Karpas-422 (cell line): ENCODE measurements around the gene SLC22A6. TPM values are rescaled to one million over a fixed set of nuclear protein-coding genes. Genes with fewer than 3 reads are reported as not detected.
"Not testable (repeated sequence)": the region's sequence is repeated elsewhere in the genome, so short reads cannot be mapped to it uniquely, and the experiment has no call there.

Experiments used
- DNase-seq: peaks from one replicate; pipeline ENCODE4 v3.0.0-alpha.2; 2015
- H2AFZ ChIP-seq: fragments of 200-600 bp; sonication (generic); 2 replicates; pipeline ENCODE4 v1.6.1; 2014; ENCODE audit warnings: antibody characterized with exemption, low read length, mixed read lengths
- H3K27ac ChIP-seq: fragments of 200-600 bp; sonication (generic); 2 replicates; pipeline ENCODE4 v1.5.1; 2014; ENCODE audit warnings: mild to moderate bottlenecking, low read length, moderate library complexity
- H3K27me3 ChIP-seq: fragments of 200-600 bp; sonication (generic); 2 replicates; pipeline ENCODE4 v1.6.1; 2014; ENCODE audit warnings: low read length, mixed read lengths
- H3K36me3 ChIP-seq: fragments of 200-600 bp; sonication (generic); 2 replicates; pipeline ENCODE4 v1.6.1; 2014; ENCODE audit warnings: low read length, mixed read lengths; ENCODE audit not compliant: insufficient read depth
- H3K4me1 ChIP-seq: fragments of 200-600 bp; sonication (generic); 2 replicates; pipeline ENCODE4 v1.6.1; 2014; ENCODE audit warnings: mild to moderate bottlenecking, low read length, mixed read lengths
- H3K4me2 ChIP-seq: fragments of 200-600 bp; sonication (generic); 2 replicates; pipeline ENCODE4 v1.6.1; 2014; ENCODE audit warnings: low read length, low read depth, mild to moderate bottlenecking; ENCODE audit not compliant: poor library complexity, severe bottlenecking
- H3K4me3 ChIP-seq: fragments of 200-600 bp; sonication (generic); 2 replicates; pipeline ENCODE4 v1.5.1; 2014; ENCODE audit warnings: mild to moderate bottlenecking, antibody characterized with exemption, low read length, mixed read lengths
- H3K79me2 ChIP-seq: fragments of 200-600 bp; sonication (generic); 2 replicates; pipeline ENCODE4 v1.6.1; 2014; ENCODE audit warnings: mild to moderate bottlenecking, low read length, mixed read lengths
- H3K9ac ChIP-seq: fragments of 200-600 bp; sonication (generic); 2 replicates; pipeline ENCODE4 v1.6.0; 2014; ENCODE audit warnings: low read length
- H3K9me2 ChIP-seq: fragments of 200-600 bp; sonication (generic), shearing (Covaris generic); replicated peaks from 2 replicates; pipeline ENCODE4 v1.6.0; 2014; ENCODE audit warnings: mild to moderate bottlenecking, low read length, moderate library complexity; ENCODE audit not compliant: insufficient read depth
- H3K9me3 ChIP-seq: fragments of 300-700, 200-600 bp; sonication (generic); 2 replicates; pipeline ENCODE4 v1.6.1; 2014; ENCODE audit warnings: low read length, mixed read lengths
- H4K20me1 ChIP-seq: fragments of 200-600 bp; sonication (generic); 2 replicates; pipeline ENCODE4 v1.6.1; 2014; ENCODE audit warnings: mild to moderate bottlenecking, antibody characterized with exemption, low read length, low read depth; ENCODE audit not compliant: insufficient read depth
- total RNA-seq: library from RNA; depleted of rRNA; stranded (reverse); fragments of >200 nt; shearing (Covaris generic); gene quantifications from 2 replicates; pipeline ENCODE4 v1.2.3, GENCODE V29; 2014; ENCODE audit warnings: low replicate concordance

The SLC22A6 gene
- total RNA-seq, 1 experiment from 2014 or later = not detected

- Histone ChIP-seq H3K4me1 (no peaks in the 10 kb centered on the region), H3K36me3 (no peaks in the 10 kb centered on the region)
- DNase-seq = peak; percentile 28
These were observed 26.0 kb downstream of the SLC22A6 start for GRCh38 chr11:62958547-62959421.

DNA sequence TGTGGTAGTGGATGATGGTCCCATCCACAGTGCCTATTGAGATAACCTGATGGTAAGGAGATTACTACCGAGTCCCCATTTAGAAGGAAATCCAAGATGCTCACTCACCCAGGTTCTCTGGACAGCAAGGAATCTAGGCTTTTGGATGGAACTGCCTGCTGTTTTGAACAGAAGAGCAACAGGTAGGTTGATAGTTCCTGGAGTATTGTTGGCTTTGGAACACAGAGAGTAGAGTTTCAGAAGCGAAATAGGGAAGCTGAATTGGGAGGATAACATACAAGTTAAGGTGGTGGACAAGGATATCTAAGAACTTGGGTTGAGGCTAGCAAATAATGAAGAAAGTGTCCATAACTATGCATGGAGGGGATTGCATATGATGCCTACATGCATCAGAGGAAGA is 27.6 kb downstream of the SLC22A6 start:
- no peak overlapping the region for H2AFZ ChIP-seq
- H3K36me3 ChIP-seq = no peaks in the 10 kb centered on the region
- no peak overlapping the region for H3K27ac ChIP-seq
- no peaks in the 10 kb centered on the region for H3K9me3 ChIP-seq
- H3K4me1 ChIP-seq = no peaks in the 10 kb centered on the region
- no peaks in the 10 kb centered on the region for H3K79me2 ChIP-seq
- DNase-seq = no peak
- H3K9ac ChIP-seq = no peak overlapping the region
- H3K4me3 ChIP-seq = no peak overlapping the region
- H3K9me2 ChIP-seq = no peaks in the 10 kb centered on the region
- no peak overlapping the region for H3K4me2 ChIP-seq
- H3K27me3 ChIP-seq = no peaks in the 10 kb centered on the region
- no peaks in the 10 kb centered on the region for H4K20me1 ChIP-seq

More at GRCh38 chr11:62958547-62959421, 26.0 kb downstream of the SLC22A6 start:
- H3K4me3 ChIP-seq = no peak overlapping the region
- H2AFZ ChIP-seq = no peak overlapping the region
- H4K20me1 ChIP-seq = no peaks in the 10 kb centered on the region
- H3K9ac ChIP-seq = no peak overlapping the region
- no peaks in the 10 kb centered on the region for H3K79me2 ChIP-seq
- no peaks in the 10 kb centered on the region for H3K9me2 ChIP-seq
- no peak overlapping the region for H3K27ac ChIP-seq
- no peaks in the 10 kb centered on the region for H3K9me3 ChIP-seq
- 0 out of 2 replicates have a peak, but pooled peaks cover under 1% of the 10 kb centered on the region for H3K27me3 ChIP-seq
- H3K4me2 ChIP-seq = no peak overlapping the region

GRCh38 chr11:62954478-62954877 is 30.3 kb downstream of the SLC22A6 start:
- Histone ChIP-seq H4K20me1 (no peaks in the 10 kb centered on the region), H3K27ac (no peak overlapping the region), H3K79me2 (no peaks in the 10 kb centered on the region), H3K9me3 (no peaks in the 10 kb centered on the region), H3K9ac (no peak overlapping the region), H3K4me2 (no peak overlapping the region), H3K4me1 (no peaks in the 10 kb centered on the region), H3K4me3 (no peak overlapping the region), H2AFZ (no peak overlapping the region), H3K27me3 (no peaks in the 10 kb centered on the region), H3K9me2 (no peaks in the 10 kb centered on the region), H3K36me3 (no peaks in the 10 kb centered on the region)
- peak; percentile 52 for DNase-seq

- H3K27me3 ChIP-seq = no peaks in the 10 kb centered on the region
- H3K4me3 ChIP-seq = no peak overlapping the region
- H3K79me2 ChIP-seq = no peaks in the 10 kb centered on the region
- no peaks in the 10 kb centered on the region for H3K9me3 ChIP-seq
- no peak overlapping the region for H3K27ac ChIP-seq
- no peaks in the 10 kb centered on the region for H3K9me2 ChIP-seq
- H3K4me1 ChIP-seq = no peaks in the 10 kb centered on the region
- DNase-seq = no peak
- H3K4me2 ChIP-seq = no peak overlapping the region
- no peaks in the 10 kb centered on the region for H4K20me1 ChIP-seq
- no peak overlapping the region for H2AFZ ChIP-seq
- no peaks in the 10 kb centered on the region for H3K36me3 ChIP-seq
- no peak overlapping the region for H3K9ac ChIP-seq
These were observed 31.0 kb downstream of the SLC22A6 start for GRCh38 chr11:62953811-62954210.

GRCh38 chr11:62948765-62949320 is 35.9 kb downstream of the SLC22A6 start:
- no peaks in the 10 kb centered on the region for H3K79me2 ChIP-seq
- H3K9me2 ChIP-seq = no peaks in the 10 kb centered on the region
- no peaks in the 10 kb centered on the region for H3K36me3 ChIP-seq
- no peak overlapping the region for H3K4me2 ChIP-seq
- no peaks in the 10 kb centered on the region for H4K20me1 ChIP-seq
- no peak overlapping the region for H3K9ac ChIP-seq
- no peak overlapping the region for H3K27ac ChIP-seq
- no peak for DNase-seq
- 0 out of 2 replicates have a peak overlapping the region, but pooled peaks have one; percentile 34 for H2AFZ ChIP-seq
- H3K4me1 ChIP-seq = no peaks in the 10 kb centered on the region
- H3K27me3 ChIP-seq = no peaks in the 10 kb centered on the region
- H3K9me3 ChIP-seq = no peaks in the 10 kb centered on the region
- H3K4me3 ChIP-seq = no peak overlapping the region

DNA sequence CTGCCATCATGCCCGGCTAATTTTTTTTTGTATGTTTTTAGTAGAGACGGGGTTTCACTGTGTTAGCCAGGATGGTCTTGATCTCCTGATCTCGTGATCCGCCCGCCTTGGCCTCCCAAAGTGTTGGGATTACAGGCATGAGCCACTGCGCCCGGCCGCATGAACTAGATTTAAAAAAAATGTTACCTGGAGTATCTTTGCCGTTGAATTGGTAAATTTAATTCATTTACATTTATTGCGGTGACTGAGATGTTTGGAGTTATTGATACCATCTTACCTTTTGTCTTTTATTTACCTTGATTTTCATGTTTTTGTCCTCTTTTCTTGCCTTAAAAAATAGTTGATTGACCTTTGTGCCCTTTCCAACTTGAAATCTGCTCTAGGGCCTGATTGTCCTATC is 39.2 kb downstream of the SLC22A6 start:
- H3K9ac ChIP-seq, H3K9me3 ChIP-seq, H3K4me3 ChIP-seq, H3K4me2 ChIP-seq, H4K20me1 ChIP-seq, H2AFZ ChIP-seq, H3K79me2 ChIP-seq, H3K36me3 ChIP-seq, H3K9me2 ChIP-seq, H3K27ac ChIP-seq, H3K27me3 ChIP-seq, H3K4me1 ChIP-seq, DNase-seq: not testable (repeated sequence)

- H3K27ac ChIP-seq, H3K36me3 ChIP-seq, H2AFZ ChIP-seq, H3K4me2 ChIP-seq, H3K9ac ChIP-seq, H3K4me1 ChIP-seq, H3K9me2 ChIP-seq, H3K79me2 ChIP-seq, H3K9me3 ChIP-seq, H3K4me3 ChIP-seq, H4K20me1 ChIP-seq, H3K27me3 ChIP-seq, DNase-seq: not testable (repeated sequence)
These were observed 47.2 kb downstream of the SLC22A6 start for GRCh38 chr11:62937528-62937927.

- no peaks in the 10 kb centered on the region for H4K20me1 ChIP-seq
- no peaks in the 10 kb centered on the region for H3K27me3 ChIP-seq
- H3K9me3 ChIP-seq = no peaks in the 10 kb centered on the region
- no peaks in the 10 kb centered on the region for H3K79me2 ChIP-seq
- no peak overlapping the region for H3K4me3 ChIP-seq
- H3K36me3 ChIP-seq = no peaks in the 10 kb centered on the region
- H3K4me1 ChIP-seq = no peaks in the 10 kb centered on the region
- no peaks in the 10 kb centered on the region for H3K9me2 ChIP-seq
- H3K4me2 ChIP-seq = no peak overlapping the region
- H3K27ac ChIP-seq = no peak overlapping the region
- H3K9ac ChIP-seq = no peak overlapping the region
- no peak overlapping the region for H2AFZ ChIP-seq
- DNase-seq = no peak
These were observed 50.3 kb downstream of the SLC22A6 start for GRCh38 chr11:62934496-62934785.
